ENCODE data around the gene SLC34A3. TPM values are rescaled to one million over a fixed set of nuclear protein-coding genes. Genes with fewer than 3 reads are reported as not detected.

Gene SLC34A3
- polyA plus RNA-seq, 2 of the 4 experiments (the other 2 are of a cell fraction), result 0.05 TPM; not detected in 1

DNA sequence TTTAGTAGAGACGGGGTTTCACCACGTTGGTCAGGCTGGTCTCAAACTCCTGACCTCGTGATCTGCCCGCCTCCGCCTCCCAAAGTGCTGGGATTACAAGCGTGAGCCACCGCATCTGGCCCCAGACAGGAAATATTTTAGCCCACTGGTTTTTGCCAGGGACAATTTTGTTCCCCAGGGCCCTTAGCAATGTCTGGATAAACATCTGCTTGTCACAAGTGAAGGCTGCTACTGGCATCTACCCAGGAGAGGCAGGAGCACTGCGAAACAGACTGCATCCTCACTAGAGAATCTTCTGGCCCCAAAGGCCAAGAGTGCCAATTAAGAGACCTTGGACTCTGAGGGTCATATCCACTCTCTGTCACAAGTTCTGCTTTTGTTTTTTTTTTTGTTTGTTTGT, 27.7 kb upstream of the SLC34A3 start:
- FAIRE-seq (no peak), DNase-seq (ENCODE audit: low read depth in 1 of 2, low spot score in 1 of 2) (no peak), ATAC-seq (no peak)
- TF ChIP-seq FOSL2 (IDR thresholded peaks at IDR 0.05) (no peak), FOSL2 (CRISPR knock-in tag; IDR thresholded peaks at IDR 0.05) (no peak), CBX2 (IDR thresholded peaks at IDR 0.05; ENCODE audit: borderline replicate concordance, low read depth) (no peak), MYC (IDR thresholded peaks at IDR 0.05; ENCODE audit: borderline replicate concordance, low read length) (no peak), ZSCAN20 (CRISPR knock-in tag; IDR thresholded peaks at IDR 0.05) (no peak), NR3C1 (IDR thresholded peaks at IDR 0.05) (no peak), MAFK (IDR thresholded peaks at IDR 0.05; ENCODE audit: partially characterized antibody) (no peak), PHF8 (IDR thresholded peaks at IDR 0.05; ENCODE audit: borderline replicate concordance, low read depth) (no peak), GATA3 (IDR thresholded peaks at IDR 0.05; ENCODE audit: borderline replicate concordance) (no peak), HOXB13 (CRISPR knock-in tag; IDR thresholded peaks at IDR 0.05; ENCODE audit: low read depth) (no peak), CEBPB (IDR thresholded peaks at IDR 0.05) (no peak), ZC3H11A (IDR thresholded peaks at IDR 0.05) (no peak), POLR2A (IDR thresholded peaks at IDR 0.05; ENCODE audit: low read length) (no peak), ZFP36 (IDR thresholded peaks at IDR 0.05; ENCODE audit: borderline replicate concordance, partially characterized antibody) (no peak), HEYL (CRISPR knock-in tag; IDR thresholded peaks at IDR 0.05) (no peak), MAZ (IDR thresholded peaks at IDR 0.05; ENCODE audit: borderline replicate concordance, low read depth, low read length) (no peak)
- TF ChIP-seq, protein P1, sequence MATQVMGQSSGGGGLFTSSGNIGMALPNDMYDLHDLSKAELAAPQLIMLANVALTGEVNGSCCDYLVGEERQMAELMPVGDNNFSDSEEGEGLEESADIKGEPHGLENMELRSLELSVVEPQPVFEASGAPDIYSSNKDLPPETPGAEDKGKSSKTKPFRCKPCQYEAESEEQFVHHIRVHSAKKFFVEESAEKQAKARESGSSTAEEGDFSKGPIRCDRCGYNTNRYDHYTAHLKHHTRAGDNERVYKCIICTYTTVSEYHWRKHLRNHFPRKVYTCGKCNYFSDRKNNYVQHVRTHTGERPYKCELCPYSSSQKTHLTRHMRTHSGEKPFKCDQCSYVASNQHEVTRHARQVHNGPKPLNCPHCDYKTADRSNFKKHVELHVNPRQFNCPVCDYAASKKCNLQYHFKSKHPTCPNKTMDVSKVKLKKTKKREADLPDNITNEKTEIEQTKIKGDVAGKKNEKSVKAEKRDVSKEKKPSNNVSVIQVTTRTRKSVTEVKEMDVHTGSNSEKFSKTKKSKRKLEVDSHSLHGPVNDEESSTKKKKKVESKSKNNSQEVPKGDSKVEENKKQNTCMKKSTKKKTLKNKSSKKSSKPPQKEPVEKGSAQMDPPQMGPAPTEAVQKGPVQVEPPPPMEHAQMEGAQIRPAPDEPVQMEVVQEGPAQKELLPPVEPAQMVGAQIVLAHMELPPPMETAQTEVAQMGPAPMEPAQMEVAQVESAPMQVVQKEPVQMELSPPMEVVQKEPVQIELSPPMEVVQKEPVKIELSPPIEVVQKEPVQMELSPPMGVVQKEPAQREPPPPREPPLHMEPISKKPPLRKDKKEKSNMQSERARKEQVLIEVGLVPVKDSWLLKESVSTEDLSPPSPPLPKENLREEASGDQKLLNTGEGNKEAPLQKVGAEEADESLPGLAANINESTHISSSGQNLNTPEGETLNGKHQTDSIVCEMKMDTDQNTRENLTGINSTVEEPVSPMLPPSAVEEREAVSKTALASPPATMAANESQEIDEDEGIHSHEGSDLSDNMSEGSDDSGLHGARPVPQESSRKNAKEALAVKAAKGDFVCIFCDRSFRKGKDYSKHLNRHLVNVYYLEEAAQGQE (IDR thresholded peaks at IDR 0.05), result no peak
- Histone ChIP-seq H3K4me1 (peaks cover 45% of the 10 kb centered on the region), H3K9me3 (no peaks in the 10 kb centered on the region), H3K4me3 (no peak overlapping the region), H3K4me2 (no peak overlapping the region), H3K27ac (no peak overlapping the region)
- ChIA-PET POLR2A (no interaction called here), CTCF (interaction anchor here (0.7 to 3.7 kb wide), 5 partner anchors 10 to 133 kb away, joined by 3 to 17 read pairs (median 5); partner anchors contain the start of genes RNF224 and SAPCD2)
- WGBS (ENCODE audit: missing lambda C conversion rate), result 87% methylated on average over 8 of the region's 8 CpGs

GRCh38 chr9:137204731-137205125, 26.0 kb upstream of the SLC34A3 start:
- Histone ChIP-seq H3K27ac (peak overlapping the region; percentile 93 to 97), H3K4me3 (peak overlapping the region; percentile 93), H3K4me1 (peaks cover 30% of the 10 kb centered on the region), H3K9me3 (no peaks in the 10 kb centered on the region), H3K4me2 (peak overlapping the region; percentile 86)
- ChIA-PET POLR2A (interaction anchor here (1.0 to 1.5 kb wide), 4 partner anchors 16 to 41 kb away, joined by 3 to 4 read pairs (median 4); no protein-coding TSS in a partner anchor), CTCF (interaction anchor here (0.8 to 4.0 kb wide), 8 partner anchors 9 to 141 kb away, joined by 3 to 24 read pairs (median 4); partner anchors contain the start of genes RNF208, RNF224 and SSNA1)
- TF ChIP-seq HOXB13 (CRISPR knock-in tag; IDR thresholded peaks at IDR 0.05; ENCODE audit: low read depth), result no peak
- FAIRE-seq (no peak), DNase-seq (ENCODE audit: low read depth in 1 of 2, low spot score in 1 of 2) (no peak), ATAC-seq (no peak)
- WGBS (ENCODE audit: missing lambda C conversion rate), result 26% methylated on average over 21 of the region's 21 CpGs

GRCh38 chr9:137205126-137206069, 25.3 kb upstream of the SLC34A3 start, which contains the start of the genes NDOR1 and TMEM203:
Gene NDOR1 (plus strand): TSS chr9:137205700. CDS start chr9:137205778, 78 bp downstream.
Gene TMEM203 (minus strand): TSS chr9:137205648. CDS start chr9:137205414, 234 bp downstream.
- POLR2A ChIA-PET, result interaction anchor here (1.0 to 1.5 kb wide), 5 partner anchors 16 to 42 kb away, joined by 3 to 5 read pairs (median 4); partner anchors contain the start of gene TUBB4B
- peak within 1 kb of the TSS; percentile 86 for H3K4me2 ChIP-seq
- ATAC-seq, result peak; percentile 69 to 70
- 4% methylated on average over 27 of the region's 98 CpGs for WGBS (ENCODE audit: missing lambda C conversion rate)
- peak; percentile 84 to 91 for DNase-seq (ENCODE audit: low read depth in 1 of 2, low spot score in 1 of 2)
- no peak for FAIRE-seq
- peak within 1 kb of the TSS; percentile 93 for H3K4me3 ChIP-seq
- H3K27ac ChIP-seq, result peak within 1 kb of the TSS; percentile 93 to 97
- CTCF ChIA-PET, result interaction anchor here (0.8 to 4.0 kb wide), 7 partner anchors 10 to 32 kb away, joined by 3 to 24 read pairs (median 4); partner anchors contain the start of genes RNF208, RNF224 and SSNA1
- no peaks in the 10 kb centered on the region for H3K9me3 ChIP-seq
- peaks cover 28% of the 10 kb centered on the region for H3K4me1 ChIP-seq
- TF ChIP-seq, protein P2, sequence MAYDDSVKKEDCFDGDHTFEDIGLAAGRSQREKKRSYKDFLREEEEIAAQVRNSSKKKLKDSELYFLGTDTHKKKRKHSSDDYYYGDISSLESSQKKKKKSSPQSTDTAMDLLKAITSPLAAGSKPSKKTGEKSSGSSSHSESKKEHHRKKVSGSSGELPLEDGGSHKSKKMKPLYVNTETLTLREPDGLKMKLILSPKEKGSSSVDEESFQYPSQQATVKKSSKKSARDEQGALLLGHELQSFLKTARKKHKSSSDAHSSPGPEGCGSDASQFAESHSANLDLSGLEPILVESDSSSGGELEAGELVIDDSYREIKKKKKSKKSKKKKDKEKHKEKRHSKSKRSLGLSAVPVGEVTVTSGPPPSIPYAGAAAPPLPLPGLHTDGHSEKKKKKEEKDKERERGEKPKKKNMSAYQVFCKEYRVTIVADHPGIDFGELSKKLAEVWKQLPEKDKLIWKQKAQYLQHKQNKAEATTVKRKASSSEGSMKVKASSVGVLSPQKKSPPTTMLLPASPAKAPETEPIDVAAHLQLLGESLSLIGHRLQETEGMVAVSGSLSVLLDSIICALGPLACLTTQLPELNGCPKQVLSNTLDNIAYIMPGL (CRISPR knock-in tag; IDR thresholded peaks at IDR 0.05; ENCODE audit: borderline replicate concordance), result no peak
- TF ChIP-seq HDAC2 (IDR thresholded peaks at IDR 0.05) (no peak), CBX8 (IDR thresholded peaks at IDR 0.05) (no peak), TP53 (CRISPR knock-in tag; IDR thresholded peaks at IDR 0.05) (no peak), MAX (IDR thresholded peaks at IDR 0.05) (peak; percentile 86), FOXS1 (CRISPR knock-in tag; IDR thresholded peaks at IDR 0.05) (no peak), JUN (IDR thresholded peaks at IDR 0.05) (peak; percentile 77 to 93), BHLHE40 (IDR thresholded peaks at IDR 0.05; ENCODE audit: low read depth, low read length) (no peak), GATA3 (IDR thresholded peaks at IDR 0.05; ENCODE audit: borderline replicate concordance) (no peak), HOXB5 (CRISPR knock-in tag; IDR thresholded peaks at IDR 0.05) (0 out of 2 replicates have a peak, but pooled peaks have one; percentile 20), MYC (IDR thresholded peaks at IDR 0.05; ENCODE audit: borderline replicate concordance, low read length) (no peak)
